ENCODE data around the gene MAD1L1.

The MAD1L1 gene

DNA sequence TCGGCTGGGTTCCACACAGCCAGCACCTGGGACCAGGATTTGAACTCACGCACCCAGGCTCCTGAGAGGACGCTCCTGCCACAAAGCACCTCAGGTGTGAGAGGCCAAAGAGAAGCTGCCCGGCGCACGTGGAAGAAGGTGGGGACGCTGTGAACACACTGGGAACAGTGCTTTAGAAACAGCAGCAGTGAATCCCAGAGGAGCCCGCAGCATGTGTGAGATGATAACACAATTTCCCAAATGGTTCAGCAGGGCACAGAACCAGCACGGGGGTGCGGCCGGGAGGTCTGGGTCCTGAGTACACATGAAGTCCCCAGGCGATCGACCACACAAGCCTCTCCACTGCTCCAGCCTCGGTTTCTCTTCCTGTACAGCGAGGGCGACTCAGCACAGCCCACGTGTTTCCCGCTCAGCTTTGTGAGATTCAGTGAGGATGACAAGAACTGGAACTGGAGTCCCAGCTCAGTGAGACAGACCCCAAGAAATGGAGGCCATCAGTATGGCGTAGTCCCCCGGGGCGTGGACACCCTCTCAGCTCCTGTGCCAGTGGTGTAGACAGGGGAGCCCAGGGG lies 188.3 kb downstream of the MAD1L1 start:
- H3K9me3 ChIP-seq (ENCODE audit: control insufficient read depth, insufficient read depth, low read depth, low read length) = no peaks in the 10 kb centered on the region
- TF ChIP-seq ZEB2 (tag by site-specific recombination; IDR thresholded peaks at IDR 0.05) (no peak), ZBTB8A (tag by site-specific recombination; IDR thresholded peaks at IDR 0.05) (no peak), ZNF629 (tag by site-specific recombination; IDR thresholded peaks at IDR 0.05) (no peak), ZNF830 (tag by site-specific recombination; IDR thresholded peaks at IDR 0.05; ENCODE audit: low read depth) (no peak)
- TF ChIP-seq, protein P1, sequence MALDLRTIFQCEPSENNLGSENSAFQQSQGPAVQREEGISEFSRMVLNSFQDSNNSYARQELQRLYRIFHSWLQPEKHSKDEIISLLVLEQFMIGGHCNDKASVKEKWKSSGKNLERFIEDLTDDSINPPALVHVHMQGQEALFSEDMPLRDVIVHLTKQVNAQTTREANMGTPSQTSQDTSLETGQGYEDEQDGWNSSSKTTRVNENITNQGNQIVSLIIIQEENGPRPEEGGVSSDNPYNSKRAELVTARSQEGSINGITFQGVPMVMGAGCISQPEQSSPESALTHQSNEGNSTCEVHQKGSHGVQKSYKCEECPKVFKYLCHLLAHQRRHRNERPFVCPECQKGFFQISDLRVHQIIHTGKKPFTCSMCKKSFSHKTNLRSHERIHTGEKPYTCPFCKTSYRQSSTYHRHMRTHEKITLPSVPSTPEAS (tag by site-specific recombination; IDR thresholded peaks at IDR 0.05) = no peak
- TF ChIP-seq, protein P2, sequence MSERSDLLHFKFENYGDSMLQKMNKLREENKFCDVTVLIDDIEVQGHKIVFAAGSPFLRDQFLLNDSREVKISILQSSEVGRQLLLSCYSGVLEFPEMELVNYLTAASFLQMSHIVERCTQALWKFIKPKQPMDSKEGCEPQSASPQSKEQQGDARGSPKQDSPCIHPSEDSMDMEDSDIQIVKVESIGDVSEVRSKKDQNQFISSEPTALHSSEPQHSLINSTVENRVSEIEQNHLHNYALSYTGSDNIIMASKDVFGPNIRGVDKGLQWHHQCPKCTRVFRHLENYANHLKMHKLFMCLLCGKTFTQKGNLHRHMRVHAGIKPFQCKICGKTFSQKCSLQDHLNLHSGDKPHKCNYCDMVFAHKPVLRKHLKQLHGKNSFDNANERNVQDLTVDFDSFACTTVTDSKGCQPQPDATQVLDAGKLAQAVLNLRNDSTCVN (tag by site-specific recombination; optimal IDR thresholded peaks at IDR 0.05) = no peak
- peaks cover 0 to 18% of the 10 kb centered on the region in 2 experiments; a peak in 1 of 3 replicates for H3K36me3 ChIP-seq (ENCODE audit: control insufficient read depth in 2 of 2, insufficient read depth in 1 of 2, low read length in 2 of 2)
- no peak overlapping the region for H3K27ac ChIP-seq (ENCODE audit: extremely low read depth, low read depth, low read length)
- POLR2A ChIA-PET = no interaction called here
- no peak overlapping the region for H3K4me3 ChIP-seq (ENCODE audit: low read depth, low read length)
- no peaks in the 10 kb centered on the region for H3K4me1 ChIP-seq (ENCODE audit: control insufficient read depth, insufficient read depth, low read length)
- CTCF ChIA-PET = no interaction called here

DNA sequence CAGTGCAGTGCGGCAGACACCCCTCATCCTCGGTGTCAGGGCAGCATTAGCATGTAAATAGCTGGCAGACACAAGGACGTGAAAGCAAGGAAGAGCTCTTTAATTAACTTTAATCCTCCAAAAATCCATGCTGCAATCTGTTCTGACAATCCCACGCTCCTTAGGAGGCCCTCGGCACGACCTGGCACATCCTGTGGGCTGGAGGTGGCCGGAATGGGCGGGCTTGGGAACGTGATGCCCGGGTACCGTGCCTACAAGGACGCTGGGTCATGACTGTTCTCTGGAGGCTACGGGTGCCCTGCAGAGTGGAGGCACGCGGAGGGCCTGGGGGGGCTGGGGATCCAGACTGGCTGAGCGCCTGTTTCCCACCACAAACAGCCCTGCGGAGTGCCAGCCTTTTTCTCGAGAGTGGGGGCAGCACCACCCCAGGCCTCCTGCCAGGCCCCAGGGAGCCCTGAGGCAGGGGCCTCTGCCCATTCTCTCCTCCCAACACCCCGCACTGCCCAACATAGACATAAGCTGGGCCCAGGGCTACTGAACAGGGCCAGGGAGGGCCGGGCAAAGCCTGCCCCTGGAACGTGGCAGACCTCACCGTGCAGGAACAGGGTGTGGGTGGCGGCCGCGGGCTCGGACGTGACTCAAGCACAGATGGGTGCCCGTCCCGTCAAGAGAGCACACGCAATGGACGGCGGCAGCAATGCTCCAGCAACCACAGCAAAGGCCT lies 189.3 kb downstream of the MAD1L1 start:
- no peak overlapping the region for H3K27ac ChIP-seq (ENCODE audit: extremely low read depth, low read depth, low read length)
- no peak overlapping the region for H3K4me3 ChIP-seq (ENCODE audit: low read depth, low read length)
- peaks cover 0 to 18% of the 10 kb centered on the region in 2 experiments; a peak in 1 of 3 replicates for H3K36me3 ChIP-seq (ENCODE audit: control insufficient read depth in 2 of 2, insufficient read depth in 1 of 2, low read length in 2 of 2)
- TF ChIP-seq ZBTB20 (tag by site-specific recombination; IDR thresholded peaks at IDR 0.05) (no peak), ZNF324 (tag by site-specific recombination; IDR thresholded peaks at IDR 0.05) (no peak), ZNF121 (tag by site-specific recombination; IDR thresholded peaks at IDR 0.05) (no peak), ZNF624 (tag by site-specific recombination; IDR thresholded peaks at IDR 0.05) (no peak), ZSCAN16 (tag by site-specific recombination; IDR thresholded peaks at IDR 0.05) (no peak), ZSCAN30 (tag by site-specific recombination; IDR thresholded peaks at IDR 0.05) (no peak)
- TF ChIP-seq, protein P3, sequence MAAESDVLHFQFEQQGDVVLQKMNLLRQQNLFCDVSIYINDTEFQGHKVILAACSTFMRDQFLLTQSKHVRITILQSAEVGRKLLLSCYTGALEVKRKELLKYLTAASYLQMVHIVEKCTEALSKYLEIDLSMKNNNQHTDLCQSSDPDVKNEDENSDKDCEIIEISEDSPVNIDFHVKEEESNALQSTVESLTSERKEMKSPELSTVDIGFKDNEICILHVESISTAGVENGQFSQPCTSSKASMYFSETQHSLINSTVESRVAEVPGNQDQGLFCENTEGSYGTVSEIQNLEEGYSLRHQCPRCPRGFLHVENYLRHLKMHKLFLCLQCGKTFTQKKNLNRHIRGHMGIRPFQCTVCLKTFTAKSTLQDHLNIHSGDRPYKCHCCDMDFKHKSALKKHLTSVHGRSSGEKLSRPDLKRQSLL (tag by site-specific recombination; IDR thresholded peaks at IDR 0.05) = no peak
- TF ChIP-seq, protein P4, sequence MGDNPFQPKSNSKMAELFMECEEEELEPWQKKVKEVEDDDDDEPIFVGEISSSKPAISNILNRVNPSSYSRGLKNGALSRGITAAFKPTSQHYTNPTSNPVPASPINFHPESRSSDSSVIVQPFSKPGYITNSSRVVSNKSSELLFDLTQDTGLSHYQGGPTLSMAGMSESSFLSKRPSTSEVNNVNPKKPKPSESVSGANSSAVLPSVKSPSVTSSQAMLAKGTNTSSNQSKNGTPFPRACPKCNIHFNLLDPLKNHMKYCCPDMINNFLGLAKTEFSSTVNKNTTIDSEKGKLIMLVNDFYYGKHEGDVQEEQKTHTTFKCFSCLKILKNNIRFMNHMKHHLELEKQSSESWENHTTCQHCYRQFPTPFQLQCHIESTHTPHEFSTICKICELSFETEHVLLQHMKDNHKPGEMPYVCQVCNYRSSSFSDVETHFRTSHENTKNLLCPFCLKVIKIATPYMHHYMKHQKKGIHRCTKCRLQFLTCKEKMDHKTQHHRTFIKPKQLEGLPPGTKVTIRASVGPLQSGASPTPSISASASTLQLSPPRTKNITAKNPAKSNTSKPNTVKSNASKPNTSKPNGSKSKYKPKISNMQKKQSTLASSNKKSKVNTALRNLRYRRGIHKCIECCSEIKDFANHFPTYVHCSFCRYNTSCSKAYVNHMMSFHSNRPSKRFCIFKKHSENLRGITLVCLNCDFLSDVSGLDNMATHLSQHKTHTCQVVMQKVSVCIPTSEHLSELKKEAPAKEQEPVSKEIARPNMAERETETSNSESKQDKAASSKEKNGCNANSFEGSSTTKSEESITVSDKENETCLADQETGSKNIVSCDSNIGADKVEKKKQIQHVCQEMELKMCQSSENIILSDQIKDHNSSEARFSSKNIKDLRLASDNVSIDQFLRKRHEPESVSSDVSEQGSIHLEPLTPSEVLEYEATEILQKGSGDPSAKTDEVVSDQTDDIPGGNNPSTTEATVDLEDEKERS (tag by site-specific recombination; IDR thresholded peaks at IDR 0.05) = no peak
- ChIA-PET CTCF (no interaction called here), POLR2A (no interaction called here)
- H3K4me1 ChIP-seq (ENCODE audit: control insufficient read depth, insufficient read depth, low read length) = no peaks in the 10 kb centered on the region
- no peaks in the 10 kb centered on the region for H3K9me3 ChIP-seq (ENCODE audit: control insufficient read depth, insufficient read depth, low read depth, low read length)

DNA sequence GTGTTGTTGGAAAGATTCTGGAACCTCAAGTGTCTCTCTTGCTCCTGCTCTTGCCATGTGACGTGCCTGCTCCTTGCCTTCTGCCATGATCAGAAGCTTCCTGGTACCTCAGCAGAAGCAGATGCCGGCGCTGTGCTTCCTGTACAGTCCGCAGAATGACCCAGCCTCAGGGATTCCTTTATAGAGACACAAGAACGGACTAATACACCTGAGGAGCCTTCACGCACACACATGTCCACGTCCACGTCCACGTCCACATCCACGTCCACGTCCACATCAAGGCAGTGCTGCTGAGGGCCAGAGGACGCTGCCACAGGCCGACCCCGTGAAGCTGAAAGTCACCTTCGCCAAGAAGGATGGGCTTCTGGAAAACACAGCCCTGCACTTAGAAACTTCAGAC lies 190.1 kb downstream of the MAD1L1 start:
- no peak overlapping the region for H3K4me3 ChIP-seq (ENCODE audit: low read depth, low read length)
- H3K36me3 ChIP-seq (ENCODE audit: control insufficient read depth in 2 of 2, insufficient read depth in 1 of 2, low read length in 2 of 2) = peaks cover 0 to 18% of the 10 kb centered on the region in 2 experiments; a peak in 1 of 3 replicates
- TF ChIP-seq ZNF132 (tag by site-specific recombination; IDR thresholded peaks at IDR 0.05; ENCODE audit: borderline replicate concordance) (no peak), ZNF121 (tag by site-specific recombination; IDR thresholded peaks at IDR 0.05) (no peak), ZNF48 (tag by site-specific recombination; IDR thresholded peaks at IDR 0.05) (no peak)
- TF ChIP-seq, protein P4 (tag by site-specific recombination; IDR thresholded peaks at IDR 0.05) = no peak
- TF ChIP-seq, protein P3 (tag by site-specific recombination; IDR thresholded peaks at IDR 0.05) = no peak
- no peaks in the 10 kb centered on the region for H3K4me1 ChIP-seq (ENCODE audit: control insufficient read depth, insufficient read depth, low read length)
- H3K9me3 ChIP-seq (ENCODE audit: control insufficient read depth, insufficient read depth, low read depth, low read length) = no peaks in the 10 kb centered on the region
- ChIA-PET CTCF (no interaction called here), POLR2A (no interaction called here)
- H3K27ac ChIP-seq (ENCODE audit: extremely low read depth, low read depth, low read length) = no peak overlapping the region

All from HEK293 (cell line).